Ishikawa (cell line): ENCODE measurements around the gene KCNT1.

Experiments
- CEBPB ChIP-seq: IDR thresholded peaks from 2 replicates; pipeline ENCODE4 v1.6.1; 2012
- EGR1 ChIP-seq: IDR thresholded peaks from 2 replicates; pipeline ENCODE4 v1.6.1; 2012
- EP300 ChIP-seq: IDR thresholded peaks from 2 replicates; pipeline ENCODE4 v1.6.1; 2012; ENCODE audit warnings: borderline replicate concordance
- FOXM1 ChIP-seq: IDR thresholded peaks from 2 replicates; pipeline ENCODE4 v1.6.1; 2012; ENCODE audit warnings: low read depth, borderline replicate concordance
- RAD21 ChIP-seq: IDR thresholded peaks from 2 replicates; pipeline ENCODE4 v1.6.1; 2012; ENCODE audit warnings: low read depth
- TAF1 ChIP-seq: IDR thresholded peaks from 2 replicates; pipeline ENCODE4 v1.6.1; 2012; ENCODE audit warnings: low read depth, mild to moderate bottlenecking
- TCF12 ChIP-seq: IDR thresholded peaks from 2 replicates; pipeline ENCODE4 v1.6.1; 2012; ENCODE audit warnings: low read depth
- YY1 ChIP-seq: IDR thresholded peaks from 2 replicates; pipeline ENCODE4 v1.6.1; 2012; ENCODE audit warnings: low read depth
- ZBTB7A ChIP-seq: IDR thresholded peaks from 2 replicates; pipeline ENCODE4 v1.6.1; 2012; ENCODE audit warnings: low read depth
- TF ChIP-seq, protein P1 (sequence below): IDR thresholded peaks from 2 replicates; pipeline ENCODE4 v1.6.1; 2012; ENCODE audit warnings: low read depth, mild to moderate bottlenecking
- TF ChIP-seq, protein P2 (sequence below): IDR thresholded peaks from 2 replicates; pipeline ENCODE4 v1.6.1; 2012

DNA sequence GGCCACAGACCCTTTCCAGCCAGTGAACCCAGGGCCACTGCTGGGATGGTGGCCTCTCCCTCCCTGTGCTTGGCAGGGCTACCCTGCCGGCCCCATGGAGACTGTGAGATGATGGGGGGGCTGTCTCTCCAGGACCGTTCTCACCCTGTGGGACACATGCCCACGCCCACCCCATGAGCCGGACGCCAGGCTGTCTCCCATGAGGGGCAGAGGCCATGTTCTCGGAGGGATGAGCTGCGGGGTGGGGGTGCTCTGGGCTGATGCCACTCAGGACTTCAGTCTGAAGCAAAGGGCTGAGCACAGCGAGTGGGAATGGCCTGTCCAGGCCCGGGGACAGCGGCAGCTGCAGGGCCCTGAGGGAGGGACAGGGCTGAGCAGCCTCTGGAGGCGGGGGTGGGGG, 88.9 kb downstream of the KCNT1 start:
- TF ChIP-seq, protein P1, sequence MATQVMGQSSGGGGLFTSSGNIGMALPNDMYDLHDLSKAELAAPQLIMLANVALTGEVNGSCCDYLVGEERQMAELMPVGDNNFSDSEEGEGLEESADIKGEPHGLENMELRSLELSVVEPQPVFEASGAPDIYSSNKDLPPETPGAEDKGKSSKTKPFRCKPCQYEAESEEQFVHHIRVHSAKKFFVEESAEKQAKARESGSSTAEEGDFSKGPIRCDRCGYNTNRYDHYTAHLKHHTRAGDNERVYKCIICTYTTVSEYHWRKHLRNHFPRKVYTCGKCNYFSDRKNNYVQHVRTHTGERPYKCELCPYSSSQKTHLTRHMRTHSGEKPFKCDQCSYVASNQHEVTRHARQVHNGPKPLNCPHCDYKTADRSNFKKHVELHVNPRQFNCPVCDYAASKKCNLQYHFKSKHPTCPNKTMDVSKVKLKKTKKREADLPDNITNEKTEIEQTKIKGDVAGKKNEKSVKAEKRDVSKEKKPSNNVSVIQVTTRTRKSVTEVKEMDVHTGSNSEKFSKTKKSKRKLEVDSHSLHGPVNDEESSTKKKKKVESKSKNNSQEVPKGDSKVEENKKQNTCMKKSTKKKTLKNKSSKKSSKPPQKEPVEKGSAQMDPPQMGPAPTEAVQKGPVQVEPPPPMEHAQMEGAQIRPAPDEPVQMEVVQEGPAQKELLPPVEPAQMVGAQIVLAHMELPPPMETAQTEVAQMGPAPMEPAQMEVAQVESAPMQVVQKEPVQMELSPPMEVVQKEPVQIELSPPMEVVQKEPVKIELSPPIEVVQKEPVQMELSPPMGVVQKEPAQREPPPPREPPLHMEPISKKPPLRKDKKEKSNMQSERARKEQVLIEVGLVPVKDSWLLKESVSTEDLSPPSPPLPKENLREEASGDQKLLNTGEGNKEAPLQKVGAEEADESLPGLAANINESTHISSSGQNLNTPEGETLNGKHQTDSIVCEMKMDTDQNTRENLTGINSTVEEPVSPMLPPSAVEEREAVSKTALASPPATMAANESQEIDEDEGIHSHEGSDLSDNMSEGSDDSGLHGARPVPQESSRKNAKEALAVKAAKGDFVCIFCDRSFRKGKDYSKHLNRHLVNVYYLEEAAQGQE, result no peak
- TF ChIP-seq RAD21 (no peak), FOXM1 (no peak), EP300 (no peak), ZBTB7A (no peak), EGR1 (no peak), CEBPB (no peak), TAF1 (no peak), TCF12 (no peak), YY1 (no peak)
- TF ChIP-seq, protein P2, sequence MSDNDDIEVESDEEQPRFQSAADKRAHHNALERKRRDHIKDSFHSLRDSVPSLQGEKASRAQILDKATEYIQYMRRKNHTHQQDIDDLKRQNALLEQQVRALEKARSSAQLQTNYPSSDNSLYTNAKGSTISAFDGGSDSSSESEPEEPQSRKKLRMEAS, result no peak
